OCI-LY7 (cell line): ENCODE data around the gene KLHL8.

ENCODE experiments used
- EZH2phosphoT487 ChIP-seq: fragments of 200-600 bp; sonication (generic); IDR thresholded peaks from 2 replicates; pipeline ENCODE4 v1.6.1; 2018; ENCODE audit warnings: low read depth, borderline replicate concordance, mild to moderate bottlenecking, mixed run types, antibody characterized with exemption, low read length, moderate library complexity, mixed read lengths
- TF ChIP-seq, protein P1 (sequence below): fragments of 200-600 bp; sonication (generic); conservative IDR thresholded peaks from 2 replicates; pipeline ENCODE4 v1.5.1; 2014; ENCODE audit warnings: mild to moderate bottlenecking, antibody characterized with exemption, low read length, moderate library complexity, mixed read lengths

DNA sequence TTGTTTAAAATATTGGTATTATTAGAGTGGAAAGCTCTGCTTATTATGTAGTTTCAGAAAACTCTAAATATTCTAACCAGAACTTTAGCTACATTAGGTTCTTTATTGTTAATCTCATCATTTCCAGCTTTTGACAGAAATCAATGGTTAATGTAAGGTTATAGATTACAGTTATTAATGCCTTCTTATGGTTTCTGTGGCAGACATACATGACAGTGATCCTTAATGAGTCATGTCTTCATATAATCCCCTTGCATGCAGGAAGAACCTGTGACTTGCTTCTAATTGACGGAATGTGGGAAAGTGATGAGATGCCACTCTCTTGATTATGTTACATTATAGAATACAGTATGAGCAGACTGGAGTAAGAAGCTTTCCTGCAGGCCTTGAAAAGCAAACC is 23.5 kb downstream of the KLHL8 start:
- TF ChIP-seq, protein P1, sequence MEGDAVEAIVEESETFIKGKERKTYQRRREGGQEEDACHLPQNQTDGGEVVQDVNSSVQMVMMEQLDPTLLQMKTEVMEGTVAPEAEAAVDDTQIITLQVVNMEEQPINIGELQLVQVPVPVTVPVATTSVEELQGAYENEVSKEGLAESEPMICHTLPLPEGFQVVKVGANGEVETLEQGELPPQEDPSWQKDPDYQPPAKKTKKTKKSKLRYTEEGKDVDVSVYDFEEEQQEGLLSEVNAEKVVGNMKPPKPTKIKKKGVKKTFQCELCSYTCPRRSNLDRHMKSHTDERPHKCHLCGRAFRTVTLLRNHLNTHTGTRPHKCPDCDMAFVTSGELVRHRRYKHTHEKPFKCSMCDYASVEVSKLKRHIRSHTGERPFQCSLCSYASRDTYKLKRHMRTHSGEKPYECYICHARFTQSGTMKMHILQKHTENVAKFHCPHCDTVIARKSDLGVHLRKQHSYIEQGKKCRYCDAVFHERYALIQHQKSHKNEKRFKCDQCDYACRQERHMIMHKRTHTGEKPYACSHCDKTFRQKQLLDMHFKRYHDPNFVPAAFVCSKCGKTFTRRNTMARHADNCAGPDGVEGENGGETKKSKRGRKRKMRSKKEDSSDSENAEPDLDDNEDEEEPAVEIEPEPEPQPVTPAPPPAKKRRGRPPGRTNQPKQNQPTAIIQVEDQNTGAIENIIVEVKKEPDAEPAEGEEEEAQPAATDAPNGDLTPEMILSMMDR: no peak
- TF ChIP-seq EZH2phosphoT487: no peak
